NAMALWA (cell line): Measurements from ENCODE around the gene SHC2.
A peak's percentile ranks its signal among the peaks of the same experiment; 100 is the strongest.
"Not testable (repeated sequence)": the region's sequence is repeated elsewhere in the genome, so short reads cannot be mapped to it uniquely, and the experiment has no call there.

Source experiments
- DNase-seq: peaks from one replicate; pipeline ENCODE4 v3.0.0-alpha.2; 2015; ENCODE audit warnings: low spot score

SHC2 gene

DNA sequence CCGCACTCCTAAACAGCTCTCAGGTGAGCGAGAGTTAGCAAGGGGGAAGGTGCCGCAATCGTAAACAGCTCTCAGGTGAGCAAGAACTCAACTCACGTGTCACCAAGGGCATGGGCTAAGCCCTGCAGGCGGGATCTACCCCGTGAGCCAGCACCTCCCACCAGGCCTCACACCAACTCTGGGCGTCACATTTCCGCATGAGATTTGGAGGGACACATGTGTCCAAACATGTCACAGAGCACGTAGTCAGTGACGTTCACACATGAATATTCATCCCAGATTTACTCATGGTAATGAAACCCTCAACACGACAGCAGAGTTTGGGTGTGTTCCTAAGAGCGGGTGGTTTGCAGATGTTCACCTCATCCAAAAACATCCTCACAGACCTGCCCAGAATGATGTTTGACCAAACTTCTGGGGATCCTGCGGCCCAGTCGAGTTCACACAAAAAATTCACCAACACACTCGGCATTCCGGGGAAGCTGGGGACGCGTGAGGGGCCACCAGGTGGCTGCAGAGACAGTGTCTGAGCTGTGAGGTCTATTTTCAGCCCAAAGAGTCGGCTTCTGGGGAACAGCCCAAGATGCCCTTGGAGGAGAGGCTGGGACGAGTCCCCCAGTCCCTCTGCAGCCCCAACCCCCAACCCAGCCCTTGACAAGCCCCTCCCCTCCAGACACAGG, 71.4 kb downstream of the SHC2 start:
- no peak for DNase-seq

DNA sequence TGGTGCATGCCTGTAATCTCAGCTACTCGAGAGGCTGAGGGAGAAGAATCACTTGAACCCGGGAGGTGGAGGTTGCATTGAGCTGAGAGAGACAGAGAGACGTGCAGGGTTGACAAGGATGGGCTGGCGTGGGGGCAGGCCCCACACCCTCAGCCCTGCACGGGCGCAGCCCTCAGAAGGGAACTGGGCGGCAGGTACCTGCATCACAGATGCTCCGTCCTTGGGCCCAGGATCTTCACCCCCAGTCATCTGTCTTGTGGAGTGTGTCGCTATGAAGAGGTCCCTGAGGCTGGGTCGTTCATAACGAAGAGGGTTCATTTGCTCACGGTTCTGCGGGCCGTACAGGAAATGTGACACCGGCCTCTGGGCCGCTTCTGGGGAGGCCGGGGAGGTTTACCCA, 72.1 kb downstream of the SHC2 start:
- no peak for DNase-seq

DNA sequence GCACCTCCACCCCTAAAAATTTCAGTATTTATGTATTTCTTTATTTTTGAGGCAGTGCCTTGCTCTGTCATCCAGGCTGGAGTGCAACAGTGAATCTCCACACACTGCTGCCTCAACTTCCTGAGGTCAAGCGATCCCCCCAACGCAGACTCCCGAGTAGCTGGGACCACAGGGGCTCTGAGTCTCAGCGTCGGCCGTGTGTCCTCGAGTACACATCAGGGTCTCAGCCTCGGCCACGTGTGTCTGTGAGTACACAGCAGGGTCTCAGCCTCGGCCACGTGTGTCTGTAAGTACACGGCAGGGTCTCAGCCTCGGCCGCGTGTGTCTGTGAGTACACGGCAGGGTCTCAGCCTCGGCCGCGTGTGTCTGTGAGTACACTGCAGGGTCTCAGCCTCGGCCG, 73.1 kb downstream of the SHC2 start:
- no peak for DNase-seq

DNA sequence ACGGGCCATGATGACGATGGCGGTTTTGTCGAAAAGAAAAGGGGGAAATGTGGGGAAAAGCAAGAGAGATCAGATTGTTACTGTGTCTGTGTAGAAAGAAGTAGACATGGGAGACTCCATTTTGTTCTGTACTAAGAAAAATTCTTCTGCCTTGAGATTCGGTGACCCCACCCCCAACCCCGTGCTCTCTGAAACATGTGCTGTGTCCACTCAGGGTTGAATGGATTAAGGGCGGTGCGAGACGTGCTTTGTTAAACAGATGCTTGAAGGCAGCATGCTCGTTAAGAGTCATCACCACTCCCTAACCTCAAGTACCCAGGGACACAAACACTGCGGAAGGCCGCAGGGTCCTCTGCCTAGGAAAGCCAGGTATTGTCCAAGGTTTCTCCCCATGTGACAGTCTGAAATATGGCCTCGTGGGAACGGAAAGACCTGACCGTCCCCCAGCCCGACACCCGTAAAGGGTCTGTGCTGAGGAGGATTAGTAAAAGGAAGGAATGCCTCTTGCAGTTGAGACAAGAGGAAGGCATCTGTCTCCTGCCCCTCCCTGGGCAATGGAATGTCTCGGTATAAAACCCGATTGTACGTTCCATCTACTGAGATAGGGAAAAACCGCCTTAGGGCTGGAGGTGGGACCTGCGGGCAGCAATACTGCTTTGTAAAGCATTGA, 74.1 kb downstream of the SHC2 start:
- DNase-seq = not testable (repeated sequence)

DNA sequence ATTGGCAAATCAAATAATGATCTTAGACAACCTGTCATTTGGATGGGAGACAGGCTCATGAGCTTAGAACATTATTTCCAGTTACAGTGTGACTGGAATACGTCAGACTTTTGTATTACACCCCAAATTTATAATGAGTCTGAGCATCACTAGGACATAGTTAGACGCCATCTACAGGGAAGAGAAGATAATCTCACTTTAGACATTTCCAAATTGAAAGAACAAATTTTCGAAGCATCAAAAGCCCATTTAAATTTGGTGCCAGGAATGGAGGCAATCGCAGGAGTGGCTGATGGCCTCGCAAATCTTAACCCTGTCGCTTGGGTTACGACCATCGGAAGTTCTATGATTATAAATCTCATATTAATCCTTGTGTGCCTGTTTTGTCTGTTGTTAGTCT, 74.6 kb downstream of the SHC2 start:
- not testable (repeated sequence) for DNase-seq

DNA sequence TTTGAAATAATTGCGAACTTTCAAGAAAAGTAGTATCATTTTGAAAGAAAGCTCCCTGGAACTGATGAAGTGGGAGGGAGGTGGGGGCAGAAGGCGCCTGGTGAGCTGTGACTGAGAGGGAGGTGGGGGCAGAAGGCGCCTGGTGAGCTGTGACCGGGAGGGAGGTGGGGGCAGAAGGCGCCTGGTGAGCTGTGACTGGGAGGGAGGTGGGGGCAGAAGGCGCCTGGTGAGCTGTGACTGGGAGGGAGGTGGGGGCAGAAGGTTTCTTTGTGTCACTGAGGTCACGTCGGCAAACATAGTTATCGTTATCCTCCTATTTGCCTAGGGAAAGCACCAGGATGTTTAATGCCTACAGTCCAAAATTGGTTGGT, 76.0 kb downstream of the SHC2 start:
- no peak for DNase-seq

- no peak for DNase-seq
These were observed 76.7 kb downstream of the SHC2 start for GRCh38 chr19:383922-384798.

DNA sequence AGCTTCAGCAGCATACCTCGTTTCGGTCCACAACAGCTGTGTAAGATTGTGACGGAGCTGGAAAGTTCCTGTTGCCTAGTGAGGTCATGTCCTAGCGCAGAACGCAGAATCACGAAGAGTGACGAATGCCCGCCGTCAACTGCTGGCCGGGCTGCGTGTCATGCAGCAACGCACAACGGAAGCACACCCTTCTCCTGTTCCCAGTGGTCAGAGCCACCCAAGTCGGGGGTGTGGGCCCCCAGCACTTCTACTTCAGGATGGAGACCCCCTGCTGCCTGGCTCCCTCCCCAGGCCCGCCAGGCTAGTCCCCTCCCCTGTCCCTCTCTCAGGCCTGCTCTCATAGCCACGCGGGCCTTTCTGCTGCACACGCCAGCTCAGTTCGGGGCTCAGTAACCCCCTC, 77.8 kb downstream of the SHC2 start:
- DNase-seq = no peak

GRCh38 chr19:382578-382977, 78.3 kb downstream of the SHC2 start:
- peak; percentile 88 for DNase-seq

GRCh38 chr19:381901-382300, 78.9 kb downstream of the SHC2 start:
- DNase-seq = peak; percentile 76

GRCh38 chr19:380618-381219, 80.1 kb downstream of the SHC2 start:
- DNase-seq = not testable (repeated sequence)

DNA sequence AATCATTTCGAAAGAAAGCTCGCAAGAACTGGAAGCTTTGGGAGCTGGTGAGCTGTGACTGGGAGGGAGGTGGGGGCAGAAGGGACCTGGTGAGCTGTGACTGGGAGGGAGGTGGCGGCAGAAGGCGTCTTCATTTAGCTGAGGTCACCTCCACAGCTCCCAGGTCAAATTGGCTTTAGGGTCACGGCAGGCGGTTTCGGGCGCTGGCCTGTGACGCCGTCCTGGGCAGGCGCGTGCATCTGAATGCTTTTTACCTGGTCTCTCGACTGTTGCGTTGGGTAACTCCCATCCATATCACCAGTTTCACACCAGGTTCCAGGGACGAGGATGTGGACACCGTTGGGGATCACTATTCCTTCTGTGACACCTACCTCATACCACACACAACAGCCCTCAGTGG, 81.0 kb downstream of the SHC2 start:
- DNase-seq = no peak

- no peak for DNase-seq
These were observed 82.1 kb downstream of the SHC2 start for GRCh38 chr19:378706-379105.

DNA sequence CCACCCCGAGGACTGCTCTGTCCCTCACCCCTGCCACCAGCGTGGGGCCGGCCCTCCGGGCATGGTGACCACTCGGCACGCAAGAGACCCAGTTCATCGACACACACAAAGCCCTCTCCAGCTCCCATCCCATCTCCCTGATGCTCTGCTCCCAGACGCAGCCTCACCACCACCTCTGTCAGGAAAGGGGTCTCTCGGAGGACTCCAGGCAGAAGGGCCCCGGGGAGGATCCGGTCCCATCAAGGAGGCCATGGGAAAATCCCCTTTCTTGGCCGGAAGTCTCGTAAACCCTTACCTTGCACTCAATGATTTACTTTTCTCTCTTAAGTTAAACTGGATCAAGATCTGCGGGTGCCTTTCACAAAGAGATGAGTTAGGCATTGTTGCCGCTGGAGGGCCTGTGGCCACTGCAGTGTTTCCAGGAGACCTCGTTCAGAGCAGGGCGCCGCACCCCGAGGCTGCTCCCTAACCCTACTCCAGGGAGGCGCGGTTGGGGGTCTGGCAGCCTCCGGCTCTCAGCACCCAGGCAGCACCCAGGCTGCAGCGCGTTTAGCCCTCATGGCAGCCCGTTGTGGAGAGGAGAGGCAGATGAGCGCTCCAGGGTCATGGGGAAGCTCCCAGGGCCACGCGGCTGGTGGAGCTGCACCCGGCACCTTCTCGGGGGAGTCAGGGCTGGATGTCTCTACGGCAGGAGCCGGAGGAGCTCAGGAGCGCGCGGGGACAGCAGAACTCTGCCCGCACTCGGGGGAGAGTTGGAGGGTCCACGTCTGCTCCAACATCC, 82.8 kb downstream of the SHC2 start:
- no peak for DNase-seq

- no peak for DNase-seq
These were observed 84.7 kb downstream of the SHC2 start for GRCh38 chr19:376111-376470.

- no peak for DNase-seq
These were observed 85.3 kb downstream of the SHC2 start for GRCh38 chr19:375395-376110.

GRCh38 chr19:374886-375235, 86.0 kb downstream of the SHC2 start:
- no peak for DNase-seq

- DNase-seq = no peak
These were observed 86.5 kb downstream of the SHC2 start for GRCh38 chr19:374183-374885.

- no peak for DNase-seq
These were observed 87.2 kb downstream of the SHC2 start for GRCh38 chr19:373391-374182.
